Epidermal melanocyte (primary cell): ENCODE data around the gene N4BP2L2.

Experiments
- DNase-seq: peaks from one replicate; pipeline ENCODE4 v3.0.0; 2011; ENCODE audit warnings: low spot score; ENCODE audit not compliant: insufficient read length

The N4BP2L2 gene

GRCh38 chr13:32471187-32471922 is 67.2 kb downstream of the N4BP2L2 start:
- DNase-seq = no peak

- DNase-seq = no peak
Measured at GRCh38 chr13:32468502-32469142, 70.0 kb downstream of the N4BP2L2 start.

- no peak for DNase-seq
Measured at GRCh38 chr13:32456591-32456990, 82.0 kb downstream of the N4BP2L2 start.

GRCh38 chr13:32455594-32455903 is 83.0 kb downstream of the N4BP2L2 start:
- no peak for DNase-seq

- DNase-seq = no peak
Measured at GRCh38 chr13:32454886-32455593, 83.6 kb downstream of the N4BP2L2 start.

- DNase-seq = no peak
Measured at GRCh38 chr13:32453981-32454380, 84.6 kb downstream of the N4BP2L2 start.

- DNase-seq = no peak
Measured at GRCh38 chr13:32448972-32449371, 89.6 kb downstream of the N4BP2L2 start.

- DNase-seq = no peak
Measured at GRCh38 chr13:32447894-32448623, 90.5 kb downstream of the N4BP2L2 start.

GRCh38 chr13:32446773-32447465 is 91.7 kb downstream of the N4BP2L2 start:
- DNase-seq = no peak

GRCh38 chr13:32446220-32446619 is 92.4 kb downstream of the N4BP2L2 start:
- no peak for DNase-seq

- DNase-seq = no peak
Measured at GRCh38 chr13:32445461-32445860, 93.1 kb downstream of the N4BP2L2 start.

- no peak for DNase-seq
Measured at GRCh38 chr13:32443111-32443510, 95.5 kb downstream of the N4BP2L2 start.

GRCh38 chr13:32438871-32439270 is 99.7 kb downstream of the N4BP2L2 start:
- no peak for DNase-seq

- no peak for DNase-seq
Measured at GRCh38 chr13:32432856-32433255, 105.7 kb downstream of the N4BP2L2 start.

GRCh38 chr13:32431361-32431760 is 107.2 kb downstream of the N4BP2L2 start:
- DNase-seq = no peak

GRCh38 chr13:32430018-32430747 is 108.4 kb downstream of the N4BP2L2 start:
- DNase-seq = no peak

GRCh38 chr13:32429433-32429909 is 109.1 kb downstream of the N4BP2L2 start:
- DNase-seq = no peak

GRCh38 chr13:32428581-32429432 is 109.8 kb downstream of the N4BP2L2 start:
- DNase-seq = no peak

- no peak for DNase-seq
Measured at GRCh38 chr13:32427852-32428580, 110.6 kb downstream of the N4BP2L2 start, which contains the start of gene N4BP2L1. Gene N4BP2L1, minus strand, starts transcription at chr13:32428130. Its CDS starts 48 bp downstream, at chr13:32428082.
